HG03025 (cell line): ENCODE data around the gene ATP2A2.
"Not testable (repeated sequence)": the region's sequence is repeated elsewhere in the genome, so short reads cannot be mapped to it uniquely, and the experiment has no call there.

Experiments
- ATAC-seq: cut with Tn5 transposase; IDR thresholded peaks from one replicate; pipeline ENCODE4 v1.9.1; 2021; ENCODE audit warnings: mild to moderate bottlenecking, moderate library complexity; ENCODE audit not compliant: unreplicated experiment, low FRiP score

ATP2A2 gene

GRCh38 chr12:110361216-110361615 lies 80.2 kb downstream of the ATP2A2 start:
- ATAC-seq: no peak

- ATAC-seq: no peak
These were observed 84.7 kb downstream of the ATP2A2 start for GRCh38 chr12:110365489-110366320.

GRCh38 chr12:110366321-110367142 lies 85.5 kb downstream of the ATP2A2 start:
- ATAC-seq: no peak

GRCh38 chr12:110367181-110367864 lies 86.3 kb downstream of the ATP2A2 start:
- ATAC-seq: no peak

- ATAC-seq: no peak
These were observed 88.9 kb downstream of the ATP2A2 start for GRCh38 chr12:110369992-110370391.

GRCh38 chr12:110370732-110371231 lies 89.7 kb downstream of the ATP2A2 start:
- ATAC-seq: no peak

GRCh38 chr12:110371408-110372055 lies 90.5 kb downstream of the ATP2A2 start:
- no peak for ATAC-seq

- ATAC-seq: no peak
These were observed 91.0 kb downstream of the ATP2A2 start for GRCh38 chr12:110372056-110372425.

GRCh38 chr12:110373025-110373424 lies 92.0 kb downstream of the ATP2A2 start:
- no peak for ATAC-seq

GRCh38 chr12:110373425-110373824 lies 92.4 kb downstream of the ATP2A2 start:
- ATAC-seq: no peak

- no peak for ATAC-seq
These were observed 93.0 kb downstream of the ATP2A2 start for GRCh38 chr12:110373962-110374611.

- not testable (repeated sequence) for ATAC-seq
These were observed 97.2 kb downstream of the ATP2A2 start for GRCh38 chr12:110378131-110378790.

- ATAC-seq: no peak
These were observed 98.2 kb downstream of the ATP2A2 start for GRCh38 chr12:110379197-110379596.

GRCh38 chr12:110379631-110380030 lies 98.6 kb downstream of the ATP2A2 start:
- ATAC-seq: no peak

GRCh38 chr12:110382683-110383082 lies 101.6 kb downstream of the ATP2A2 start:
- no peak for ATAC-seq
